ENCODE results near the gene FHOD3.

GRCh38 chr18:36766836-36767235 is 469.3 kb downstream of the FHOD3 start:
- TF ChIP-seq CTCF (IDR thresholded peaks at IDR 0.05) (no peak), POLR2A (IDR thresholded peaks at IDR 0.05) (no peak)
